HepG2 (cell line): ENCODE measurements around the gene TRPV2. TPM values are rescaled to one million over a fixed set of nuclear protein-coding genes. Genes with fewer than 3 reads are reported as not detected.

Experiments used
- ATAC-seq: fragments of 200-7000 bp; cut with Tn5 transposase; 3 replicates; pipeline ENCODE4 v1.9.1; 2020; ENCODE audit warnings: mild to moderate bottlenecking, moderate library complexity
- BruUV-seq: library from RNA; stranded (reverse); fragments of 400-500 nt; replicated peaks from 2 replicates; lab custom pipeline; 2021; lab: Mats Ljungman, UMichigan
- CTCF ChIA-PET: fragments of 300-600 bp; formaldehyde crosslinking; extraction: SDS; loops from one replicate; lab custom pipeline; 2021; ENCODE audit warnings: low total read pairs, inconsistent platforms, low intra/inter-chr PET ratio; lab: Yijun Ruan, JAX
- POLR2A ChIA-PET: fragments of 350-600 bp; sonication (Branson Sonifier 250); formaldehyde crosslinking; loops from one replicate; lab custom pipeline; 2020; ENCODE audit warnings: antibody characterized with exemption, inconsistent platforms; lab: Yijun Ruan, JAX
- DNase-seq: peaks from one replicate; pipeline ENCODE4 v3.0.0-alpha.2; 2015; ENCODE audit warnings: low spot score
- FAIRE-seq: peaks from 3 replicates; lab custom pipeline; 2011; peaks lifted over from hg19 to GRCh38; lab: Jason Lieb, UNC
- H2AFZ ChIP-seq: one replicate; pipeline ENCODE4 v1.6.1; 2011; ENCODE audit warnings: low read length, inconsistent platforms
- H3K27ac ChIP-seq: fragments of 300-600 bp; 3 replicates; pipeline ENCODE4 v1.8.0; 2011; ENCODE audit warnings: mixed run types, mild to moderate bottlenecking, mixed read lengths, low read length, inconsistent platforms; ENCODE audit not compliant: insufficient read depth; ENCODE audit errors: extremely low read length
- H3K27me3 ChIP-seq, 2 experiments: fragments of 200-600 bp in 1 of 2; 2 replicates in 1 of 2; 3 replicates in 1 of 2; pipeline versions ENCODE4 v1.6.0 to v1.8.0; 2011; ENCODE audit warnings: low read length in 2 of 2, mild to moderate bottlenecking in 2 of 2, moderate library complexity in 2 of 2, inconsistent platforms in 1 of 2; ENCODE audit not compliant: insufficient read depth in 2 of 2, control insufficient read depth in 1 of 2
- H3K36me3 ChIP-seq, 2 experiments: fragments of 200-600 bp in 1 of 2; replicated peaks in 1 of 2; 2 replicates in 1 of 2; 3 replicates in 1 of 2; pipeline versions ENCODE4 v1.5.1 to v1.8.0; 2011; ENCODE audit warnings: low read length in 2 of 2, inconsistent platforms in 1 of 2; ENCODE audit not compliant: insufficient read depth in 2 of 2, control insufficient read depth in 1 of 2
- H3K4me1 ChIP-seq: 2 replicates; pipeline ENCODE4 v1.5.1; 2012; ENCODE audit warnings: low read length, inconsistent platforms; ENCODE audit not compliant: insufficient read depth
- H3K4me2 ChIP-seq: 2 replicates; pipeline ENCODE4 v1.6.0; 2011; ENCODE audit warnings: low read depth, low read length, inconsistent platforms
- H3K4me3 ChIP-seq, 3 experiments: fragments of 200-600 bp in 1 of 3; sonication (generic), shearing (Covaris generic) in 1 of 3; replicated peaks in 1 of 3; 2 replicates each; pipeline ENCODE4 v1.5.1; 2011 to 2016; ENCODE audit warnings: low read length in 3 of 3, inconsistent platforms in 2 of 3, low read depth in 2 of 3, mild to moderate bottlenecking in 2 of 3, control low read depth in 1 of 3, mixed read lengths in 1 of 3; ENCODE audit not compliant: insufficient read depth in 1 of 3
- H3K79me2 ChIP-seq: one replicate; pipeline ENCODE4 v1.6.1; 2011; ENCODE audit warnings: low read length, inconsistent platforms; ENCODE audit not compliant: insufficient read depth
- H3K9ac ChIP-seq: 2 replicates; pipeline ENCODE4 v1.6.0; 2011; ENCODE audit warnings: mild to moderate bottlenecking, low read depth, low read length, inconsistent platforms; ENCODE audit not compliant: insufficient read depth
- H3K9me3 ChIP-seq: 2 replicates; pipeline ENCODE4 v1.5.1; 2012; ENCODE audit warnings: mild to moderate bottlenecking, low read length
- H4K20me1 ChIP-seq: 2 replicates; pipeline ENCODE4 v1.6.0; 2011; ENCODE audit warnings: inconsistent platforms, mild to moderate bottlenecking, low read length, moderate library complexity; ENCODE audit not compliant: insufficient read depth
- DNMT3B ChIP-seq: conservative IDR thresholded peaks from 2 replicates; pipeline ENCODE4 v1.6.1; 2016; ENCODE audit warnings: missing biosample characterization, control low read depth
- GABPB1 ChIP-seq: IDR thresholded peaks from 2 replicates; pipeline ENCODE4 v1.6.1; 2016; ENCODE audit warnings: mild to moderate bottlenecking, missing genetic modification reagents, moderate library complexity, missing compliant biosample characterization
- GATAD2A ChIP-seq: IDR thresholded peaks from 2 replicates; pipeline ENCODE4 v1.6.1; 2016
- NFYC ChIP-seq: IDR thresholded peaks from 2 replicates; pipeline ENCODE4 v1.6.1; 2016; ENCODE audit warnings: missing genetic modification reagents, missing compliant biosample characterization
- SALL2 ChIP-seq: sonication (generic); formaldehyde crosslinking; IDR thresholded peaks from 2 replicates; pipeline ENCODE4 v1.8.1; 2023; ENCODE audit warnings: mild to moderate bottlenecking, missing genetic modification reagents, inconsistent platforms
- SNAPC5 ChIP-seq: sonication (generic); formaldehyde crosslinking; IDR thresholded peaks from 2 replicates; pipeline ENCODE4 v1.8.1; 2023; ENCODE audit warnings: mild to moderate bottlenecking, missing genetic modification reagents, borderline replicate concordance
- ZIK1 ChIP-seq: sonication (generic); formaldehyde crosslinking; IDR thresholded peaks from 2 replicates; pipeline ENCODE4 v1.5.0; 2020; ENCODE audit warnings: mild to moderate bottlenecking, low read depth, missing genetic modification reagents, borderline replicate concordance
- ZMYM2 ChIP-seq: sonication (generic); formaldehyde crosslinking; IDR thresholded peaks from 2 replicates; pipeline ENCODE4 v1.8.0; 2022; ENCODE audit warnings: mild to moderate bottlenecking, missing genetic modification reagents
- ZNF570 ChIP-seq: sonication (generic); formaldehyde crosslinking; IDR thresholded peaks from 2 replicates; pipeline ENCODE4 v1.4.0; 2020; ENCODE audit warnings: mild to moderate bottlenecking, missing genetic modification reagents, borderline replicate concordance
- ZNF710 ChIP-seq: sonication (generic); formaldehyde crosslinking; IDR thresholded peaks from 2 replicates; pipeline ENCODE4 v1.5.0; 2020; ENCODE audit warnings: mild to moderate bottlenecking, missing genetic modification reagents, borderline replicate concordance
- WGBS: methylation state at CpG from one replicate; pipeline ENCODE4 v1.1.6; 2017; ENCODE audit warnings: low lambda C conversion rate; 5-methylcytosine and 5-hydroxymethylcytosine counted together
- in situ Hi-C: cut with HindIII; loops from 2 replicates; pipeline ENCODE4 v1.10.0; 2017; ENCODE audit warnings: low pct_unique_long_range_greater_than_20kb; ENCODE audit not compliant: extremely low pct_ligation_motif_present
- intact Hi-C: fragments of 100-400 bp; cut with micrococcal nuclease; formaldehyde crosslinking; loops from one replicate; pipeline ENCODE4 v1.10.0; 2022; ENCODE audit not compliant: unreplicated experiment
- polyA plus RNA-seq, 8 experiments: library from polyadenylated mRNA; depleted of rRNA in 3 of 8; stranded (reverse) in 7 of 8; unstranded in 1 of 8; fragments of >200 nt; fragmentation: Illumina TruSeq in 4 of 8; extraction: Trizol in 4 of 8; gene quantifications; 2 replicates each; pipeline versions ENCODE4 v1.2.1 to v1.2.3, GENCODE V29; 2011 to 2016; ENCODE audit warnings: low read depth in 4 of 8, missing spikeins in 1 of 8, mixed read lengths in 1 of 8; ENCODE audit not compliant: insufficient read depth in 1 of 8
- total RNA-seq, 5 experiments: library from RNA; depleted of rRNA; stranded (reverse); fragments of >200 nt; fragmentation: Illumina TruSeq; extraction: Trizol; gene quantifications; 2 replicates each; pipeline ENCODE4 v1.2.3, GENCODE V29; 2016; ENCODE audit warnings: low read depth in 1 of 5

Gene TRPV2
- total and polyA plus RNA-seq, 2 of the 13 experiments (the other 11 are each of a cell fraction or from before 2014, with no cell fraction given), result 13.6 to 21.3 TPM

- TF ChIP-seq ZNF710 (CRISPR knock-in tag) (no peak), SNAPC5 (CRISPR knock-in tag) (no peak), GATAD2A (no peak), NFYC (CRISPR knock-in tag) (no peak)
These were observed 43.9 kb downstream of the TRPV2 start (continued) for GRCh38 chr17:16459271-16459670.

- Histone ChIP-seq H3K9ac (no peak overlapping the region), H3K79me2 (no peaks in the 10 kb centered on the region), H3K27ac (no peak overlapping the region), H3K4me2 (no peak overlapping the region), H3K4me3 (no peak overlapping the region), H3K36me3 (no peaks in the 10 kb centered on the region), H2AFZ (no peak overlapping the region), H4K20me1 (peaks cover 2% of the 10 kb centered on the region; the same call in 1 of the 2 replicates), H3K4me1 (peaks cover 53% of the 10 kb centered on the region), H3K9me3 (no peaks in the 10 kb centered on the region), H3K27me3 (no peaks in the 10 kb centered on the region)
- in situ Hi-C loops (no loop called here), intact Hi-C loops (loop anchor here (5.0 kb wide), 1 partner anchor 32 kb away; the partner anchor contains the start of gene LRRC75A)
- no peak for ATAC-seq
- no peak for DNase-seq
- ChIA-PET POLR2A (interaction anchor here (1.0 to 2.0 kb wide), 3 partner anchors 21 to 76 kb away, joined by 3 to 6 read pairs (median 4); no protein-coding TSS in a partner anchor), CTCF (no interaction called here)
- no TSS peak for BruUV-seq
- TF ChIP-seq ZMYM2, result no peak
- no peak for TF ChIP-seq SALL2 (CRISPR knock-in tag)
- TF ChIP-seq GABPB1, result no peak
- TF ChIP-seq ZNF570 (CRISPR knock-in tag), result no peak
- no peak for TF ChIP-seq ZIK1 (CRISPR knock-in tag)
- no peak for TF ChIP-seq DNMT3B (CRISPR knock-in tag)
- WGBS, result 79% methylated on average over 2 of the region's 5 CpGs
- no peak for FAIRE-seq
These were observed 44.6 kb downstream of the TRPV2 start for GRCh38 chr17:16459855-16460550.
